PC-9 (cell line): ENCODE measurements around the gene SLC9A6. TPM values are rescaled to one million over a fixed set of nuclear protein-coding genes. Genes with fewer than 3 reads are reported as not detected.
A peak's percentile ranks its signal among the peaks of the same experiment; 100 is the strongest.

Experiments
- BruUV-seq: library from RNA; stranded (reverse); fragments of 400-500 nt; replicated peaks from 2 replicates; lab custom pipeline; 2021; lab: Mats Ljungman, UMichigan
- CTCF ChIA-PET: fragments of 300-600 bp; sonication (Branson Sonifier 250); formaldehyde crosslinking; loops from one replicate; lab custom pipeline; 2022; ENCODE audit warnings: antibody characterized with exemption; lab: Charles Lee
- POLR2A ChIA-PET: fragments of 300-600 bp; sonication (Branson Sonifier 250); formaldehyde crosslinking; loops from one replicate; lab custom pipeline; 2022; ENCODE audit warnings: antibody characterized with exemption; ENCODE audit not compliant: unreplicated experiment; lab: Charles Lee
- DNase-seq, 2 experiments: peaks; one replicate each; pipeline versions ENCODE4 v3.0.0 to v3.0.0-alpha.2; 2015 to 2022; ENCODE audit warnings: mixed read lengths in 1 of 2
- H2AFZ ChIP-seq: fragments of 200-600 bp; sonication (generic); 2 replicates; pipeline ENCODE4 v1.8.1; 2017; ENCODE audit warnings: antibody characterized with exemption
- H3F3A ChIP-seq: fragments of 200-600 bp; sonication (generic); 2 replicates; pipeline ENCODE4 v1.8.1; 2017; ENCODE audit warnings: antibody characterized with exemption, mild to moderate bottlenecking, low read depth; ENCODE audit not compliant: insufficient read depth
- H3K27ac ChIP-seq: fragments of 200-600 bp; sonication (generic); 2 replicates; pipeline ENCODE4 v1.6.1; 2016; ENCODE audit warnings: mixed run types
- H3K27me3 ChIP-seq: fragments of 200-600 bp; sonication (generic); 2 replicates; pipeline ENCODE4 v1.6.1; 2016; ENCODE audit warnings: low read depth, mixed run types; ENCODE audit not compliant: insufficient read depth
- H3K36me3 ChIP-seq: fragments of 200-600 bp; sonication (generic); 2 replicates; pipeline ENCODE4 v1.6.1; 2016; ENCODE audit warnings: low read depth, mixed run types
- H3K4me1 ChIP-seq: fragments of 200-600 bp; sonication (generic); replicated peaks from 2 replicates; pipeline ENCODE4 v1.6.1; 2016; ENCODE audit warnings: mixed run types; ENCODE audit not compliant: insufficient read depth
- H3K4me2 ChIP-seq: fragments of 200-600 bp; sonication (generic); 2 replicates; pipeline ENCODE4 v1.6.1; 2017; ENCODE audit warnings: mixed run types
- H3K4me3 ChIP-seq: fragments of 200-600 bp; sonication (generic); 2 replicates; pipeline ENCODE4 v1.6.1; 2016; ENCODE audit warnings: mixed run types
- H3K79me2 ChIP-seq: fragments of 200-600 bp; sonication (generic); 2 replicates; pipeline ENCODE4 v1.6.1; 2017; ENCODE audit warnings: low read depth, mixed run types
- H3K9me2 ChIP-seq: fragments of 200-600 bp; sonication (generic); 2 replicates; pipeline ENCODE4 v1.8.1; 2017; ENCODE audit warnings: mild to moderate bottlenecking; ENCODE audit not compliant: insufficient read depth
- H3K9me3 ChIP-seq: fragments of 200-600 bp; sonication (generic); 2 replicates; pipeline ENCODE4 v1.8.1; 2016; ENCODE audit warnings: low read depth; ENCODE audit not compliant: insufficient read depth
- H4K20me1 ChIP-seq: fragments of 200-600 bp; sonication (generic); 2 replicates; pipeline ENCODE4 v1.8.1; 2017; ENCODE audit not compliant: insufficient read depth
- CTCF ChIP-seq: fragments of 200-600 bp; sonication (generic); conservative IDR thresholded peaks from 2 replicates; pipeline ENCODE4 v1.6.1; 2017; ENCODE audit warnings: mixed run types, antibody characterized with exemption, mild to moderate bottlenecking, moderate library complexity
- EZH2 ChIP-seq: fragments of 200-600 bp; sonication (generic); IDR thresholded peaks from 2 replicates; pipeline ENCODE4 v1.8.0; 2017; ENCODE audit warnings: antibody characterized with exemption, low read depth
- intact Hi-C: fragments of 100-400 bp; cut with micrococcal nuclease; formaldehyde crosslinking; loops from one replicate; pipeline ENCODE4 v1.10.0; 2022; ENCODE audit not compliant: unreplicated experiment
- total RNA-seq: library from RNA; stranded (reverse); gene quantifications from 2 replicates; pipeline ENCODE4 v1.2.3, GENCODE V29; 2021

Gene SLC9A6
- total RNA-seq, 1 experiment from 2014 or later, result 16.5 TPM

- TF ChIP-seq EZH2 (no peak), CTCF (peak; percentile 87)
- no peak overlapping the region for H3K27ac ChIP-seq
- H3K4me1 ChIP-seq, result no peaks in the 10 kb centered on the region
- ChIA-PET POLR2A (interaction anchor here (0.6 kb wide), 1 partner anchor 196 kb away, joined by 11 read pairs; no protein-coding TSS in a partner anchor), CTCF (interaction anchor here (0.5 to 1.7 kb wide), 8 partner anchors 51 to 549 kb away, joined by 3 to 29 read pairs (median 4); no protein-coding TSS in a partner anchor)
- H3F3A ChIP-seq, result no peaks in the 10 kb centered on the region
- H3K9me2 ChIP-seq, result no peaks in the 10 kb centered on the region
- H3K4me3 ChIP-seq, result no peak overlapping the region
- peak in 1 of 2 experiments; percentile 58 for DNase-seq
- intact Hi-C loops, result loop anchor here (1.0 to 5.0 kb wide), 6 partner anchors 135 to 669 kb away; no protein-coding TSS in a partner anchor
- no peaks in the 10 kb centered on the region for H3K27me3 ChIP-seq
- no peak overlapping the region for H3K4me2 ChIP-seq
- no TSS peak for BruUV-seq
- H3K36me3 ChIP-seq, result no peaks in the 10 kb centered on the region
- H4K20me1 ChIP-seq, result no peaks in the 10 kb centered on the region
- no peaks in the 10 kb centered on the region for H3K79me2 ChIP-seq
- no peak overlapping the region for H2AFZ ChIP-seq
- H3K9me3 ChIP-seq, result no peaks in the 10 kb centered on the region
Measured at GRCh38 chrX:136028383-136028984, 43.2 kb downstream of the SLC9A6 start.

- Histone ChIP-seq H4K20me1 (no peaks in the 10 kb centered on the region), H2AFZ (no peak overlapping the region), H3K4me3 (no peak overlapping the region), H3K79me2 (no peaks in the 10 kb centered on the region), H3K9me2 (no peaks in the 10 kb centered on the region), H3K4me1 (no peaks in the 10 kb centered on the region), H3K4me2 (no peak overlapping the region), H3F3A (no peaks in the 10 kb centered on the region), H3K27me3 (no peaks in the 10 kb centered on the region), H3K27ac (no peak overlapping the region), H3K9me3 (no peaks in the 10 kb centered on the region), H3K36me3 (no peaks in the 10 kb centered on the region)
- TF ChIP-seq CTCF, result no peak
- TF ChIP-seq EZH2, result no peak
- intact Hi-C loops, result loop anchor here (2.0 to 5.0 kb wide), 4 partner anchors 173 to 668 kb away; no protein-coding TSS in a partner anchor
- POLR2A ChIA-PET, result no interaction called here
- BruUV-seq, result no TSS peak
- CTCF ChIA-PET, result interaction anchor here (0.5 kb wide), 1 partner anchor 289 kb away, joined by 3 read pairs; no protein-coding TSS in a partner anchor
- DNase-seq, result no peak
Measured at GRCh38 chrX:136029766-136030165, 44.5 kb downstream of the SLC9A6 start.

GRCh38 chrX:136030303-136031191, 45.3 kb downstream of the SLC9A6 start:
- no peaks in the 10 kb centered on the region for H3K36me3 ChIP-seq
- no peaks in the 10 kb centered on the region for H3K27me3 ChIP-seq
- ChIA-PET CTCF (no interaction called here), POLR2A (no interaction called here)
- no TSS peak for BruUV-seq
- H3K4me2 ChIP-seq, result no peak overlapping the region
- no peaks in the 10 kb centered on the region for H3K9me2 ChIP-seq
- H3K4me3 ChIP-seq, result no peak overlapping the region
- TF ChIP-seq EZH2, result no peak
- no peak for TF ChIP-seq CTCF
- no peaks in the 10 kb centered on the region for H3K9me3 ChIP-seq
- no peaks in the 10 kb centered on the region for H3F3A ChIP-seq
- no peak overlapping the region for H2AFZ ChIP-seq
- DNase-seq, result no peak
- H3K27ac ChIP-seq, result no peak overlapping the region
- no peaks in the 10 kb centered on the region for H4K20me1 ChIP-seq
- no peaks in the 10 kb centered on the region for H3K79me2 ChIP-seq
- no peaks in the 10 kb centered on the region for H3K4me1 ChIP-seq
- intact Hi-C loops, result no loop called here
